GM10248 (cell line): ENCODE measurements around the gene BICD1.

Source experiments
- CTCF ChIA-PET: fragments of 300-600 bp; sonication (Branson Sonifier 250); formaldehyde crosslinking; extraction: SDS; loops from one replicate; lab custom pipeline; 2021; ENCODE audit warnings: antibody characterized with exemption; lab: Yijun Ruan, JAX
- POLR2A ChIA-PET: fragments of 350-650 bp; sonication (Branson Sonifier 250); formaldehyde crosslinking; extraction: SDS; loops from one replicate; lab custom pipeline; 2020; ENCODE audit warnings: antibody characterized with exemption; lab: Yijun Ruan, JAX
- DNase-seq: peaks from one replicate; pipeline ENCODE4 v3.0.0; 2012; ENCODE audit errors: extremely low spot score
- CTCF ChIP-seq: IDR thresholded peaks from 2 replicates; pipeline ENCODE4 v1.5.1; 2012; ENCODE audit warnings: mild to moderate bottlenecking, low read depth; ENCODE audit errors: extremely low read depth, missing control alignments, control extremely low read depth

Gene BICD1

GRCh38 chr12:32362892-32363291 lies 256.2 kb downstream of the BICD1 start:
- TF ChIP-seq CTCF: no peak
- CTCF ChIA-PET: interaction anchor here (1.5 kb wide), 1 partner anchor 392 kb away, joined by 7 read pairs; the partner anchor contains the start of gene YARS2
- no peak for DNase-seq
- POLR2A ChIA-PET: no interaction called here

GRCh38 chr12:32365473-32366064 lies 258.9 kb downstream of the BICD1 start:
- ChIA-PET POLR2A (no interaction called here), CTCF (interaction anchor here (0.5 to 4.3 kb wide), 15 partner anchors 10 to 820 kb away, joined by 3 to 41 read pairs (median 4); partner anchors contain the start of genes FGD4 and YARS2)
- peak; percentile 64 for DNase-seq

GRCh38 chr12:32366714-32367113 lies 260.1 kb downstream of the BICD1 start:
- ChIA-PET POLR2A (no interaction called here), CTCF (interaction anchor here (1.2 to 4.3 kb wide), 5 partner anchors 9 to 389 kb away, joined by 3 to 41 read pairs (median 6); partner anchors contain the start of gene YARS2)
- no peak for DNase-seq
- TF ChIP-seq CTCF: no peak

More at GRCh38 chr12:32365473-32366064, 258.9 kb downstream of the BICD1 start:
- TF ChIP-seq CTCF: peak; percentile 74

- CTCF ChIA-PET: interaction anchor here (1.4 to 4.3 kb wide), 4 partner anchors 8 to 388 kb away, joined by 3 to 23 read pairs (median 8); partner anchors contain the start of gene YARS2
- DNase-seq: no peak
- no peak for TF ChIP-seq CTCF
- POLR2A ChIA-PET: no interaction called here
These were observed 260.7 kb downstream of the BICD1 start for GRCh38 chr12:32367381-32367780.

- no peak for TF ChIP-seq CTCF
- POLR2A ChIA-PET: interaction anchor here (0.5 kb wide), 1 partner anchor 768 kb away, joined by 4 read pairs; no protein-coding TSS in a partner anchor
- CTCF ChIA-PET: interaction anchor here (1.0 to 3.0 kb wide), 2 partner anchors 10 to 386 kb away, joined by 3 to 12 read pairs; partner anchors contain the start of gene YARS2
- DNase-seq: no peak
These were observed 262.6 kb downstream of the BICD1 start for GRCh38 chr12:32369202-32369601.

- CTCF ChIA-PET: interaction anchor here (0.9 to 1.9 kb wide), 3 partner anchors 11 to 378 kb away, joined by 3 to 6 read pairs (median 4); partner anchors contain the start of gene YARS2
- no peak for DNase-seq
- POLR2A ChIA-PET: no interaction called here
- TF ChIP-seq CTCF: no peak
These were observed 270.9 kb downstream of the BICD1 start for GRCh38 chr12:32377344-32378055.
